HepG2 (cell line): Measurements from ENCODE around the gene MMP19.

Experiments
- EZH2 ChIP-seq: conservative IDR thresholded peaks from 2 replicates; pipeline ENCODE4 v1.6.1; 2012; ENCODE audit warnings: mild to moderate bottlenecking, low read depth, low read length, moderate library complexity
- JDP2 ChIP-seq: sonication (generic); formaldehyde crosslinking; IDR thresholded peaks from 2 replicates; pipeline ENCODE4 v1.8.1; 2022; ENCODE audit warnings: missing genetic modification reagents, borderline replicate concordance
- RAD21 ChIP-seq: fragments of 450-650 bp; formaldehyde crosslinking; IDR thresholded peaks from 2 replicates; pipeline ENCODE4 v1.5.0; 2020; ENCODE audit warnings: mild to moderate bottlenecking

- TF ChIP-seq EZH2 = no peak
- TF ChIP-seq JDP2 = no peak
- no peak for TF ChIP-seq RAD21 (CRISPR knock-in tag)
Measured at GRCh38 chr12:55847033-55847432, 4.3 kb upstream of the MMP19 start.
